ENCODE measurements around the gene KLF3.

KLF3 gene

GRCh38 chr4:38691251-38692008 lies 27.4 kb downstream of the KLF3 start:
- Histone ChIP-seq H3K4me2 (ENCODE audit: low read length) (peak overlapping the region; percentile 25), H3K4me3 (ENCODE audit: low read length) (no peak overlapping the region), H3K36me3 (ENCODE audit: insufficient read depth, low read length) (peaks cover 68% of the 10 kb centered on the region), H3K4me1 (ENCODE audit: control insufficient read depth, insufficient read depth, low read length) (peaks cover 32% of the 10 kb centered on the region), H3K9ac (ENCODE audit: low read depth, low read length) (peak overlapping the region; percentile 33), H3K9me3 (replicated peaks; ENCODE audit: low read length) (no peaks in the 10 kb centered on the region), H3K27me3 (ENCODE audit: control insufficient read depth, insufficient read depth, low read length) (no peaks in the 10 kb centered on the region)

GRCh38 chr4:38692421-38692820 lies 28.4 kb downstream of the KLF3 start:
- Histone ChIP-seq H3K27me3 (ENCODE audit: control insufficient read depth, insufficient read depth, low read length) (no peaks in the 10 kb centered on the region), H3K9ac (ENCODE audit: low read depth, low read length) (no peak overlapping the region), H3K4me1 (ENCODE audit: control insufficient read depth, insufficient read depth, low read length) (peaks cover 28% of the 10 kb centered on the region), H3K9me3 (replicated peaks; ENCODE audit: low read length) (no peaks in the 10 kb centered on the region), H3K36me3 (ENCODE audit: insufficient read depth, low read length) (peaks cover 76% of the 10 kb centered on the region), H3K4me2 (ENCODE audit: low read length) (no peak overlapping the region), H3K4me3 (ENCODE audit: low read length) (no peak overlapping the region)

- peaks cover 25% of the 10 kb centered on the region for H3K4me1 ChIP-seq (ENCODE audit: control insufficient read depth, insufficient read depth, low read length)
- peaks cover 83% of the 10 kb centered on the region for H3K36me3 ChIP-seq (ENCODE audit: insufficient read depth, low read length)
- no peak overlapping the region for H3K9ac ChIP-seq (ENCODE audit: low read depth, low read length)
- H3K9me3 ChIP-seq (replicated peaks; ENCODE audit: low read length) = no peaks in the 10 kb centered on the region
- H3K4me2 ChIP-seq (ENCODE audit: low read length) = no peak overlapping the region
- no peaks in the 10 kb centered on the region for H3K27me3 ChIP-seq (ENCODE audit: control insufficient read depth, insufficient read depth, low read length)
- H3K4me3 ChIP-seq (ENCODE audit: low read length) = no peak overlapping the region
Measured at GRCh38 chr4:38693569-38693968, 29.6 kb downstream of the KLF3 start.

GRCh38 chr4:38694330-38694729 lies 30.3 kb downstream of the KLF3 start:
- H3K36me3 ChIP-seq (ENCODE audit: insufficient read depth, low read length) = peaks cover 80% of the 10 kb centered on the region
- no peak overlapping the region for H3K4me3 ChIP-seq (ENCODE audit: low read length)
- no peak overlapping the region for H3K4me2 ChIP-seq (ENCODE audit: low read length)

GRCh38 chr4:38695809-38696208 lies 31.8 kb downstream of the KLF3 start:
- Histone ChIP-seq H3K4me1 (ENCODE audit: control insufficient read depth, insufficient read depth, low read length) (peaks cover 15% of the 10 kb centered on the region), H3K9me3 (replicated peaks; ENCODE audit: low read length) (no peaks in the 10 kb centered on the region), H3K4me2 (ENCODE audit: low read length) (no peak overlapping the region), H3K9ac (ENCODE audit: low read depth, low read length) (no peak overlapping the region), H3K36me3 (ENCODE audit: insufficient read depth, low read length) (peaks cover 65% of the 10 kb centered on the region), H3K4me3 (ENCODE audit: low read length) (no peak overlapping the region), H3K27me3 (ENCODE audit: control insufficient read depth, insufficient read depth, low read length) (no peaks in the 10 kb centered on the region)

More at GRCh38 chr4:38694330-38694729, 30.3 kb downstream of the KLF3 start:
- Histone ChIP-seq H3K9me3 (replicated peaks; ENCODE audit: low read length) (no peaks in the 10 kb centered on the region), H3K4me1 (ENCODE audit: control insufficient read depth, insufficient read depth, low read length) (peaks cover 22% of the 10 kb centered on the region), H3K27me3 (ENCODE audit: control insufficient read depth, insufficient read depth, low read length) (no peaks in the 10 kb centered on the region), H3K9ac (ENCODE audit: low read depth, low read length) (no peak overlapping the region)

GRCh38 chr4:38696697-38697096 lies 32.7 kb downstream of the KLF3 start:
- Histone ChIP-seq H3K27me3 (ENCODE audit: control insufficient read depth, insufficient read depth, low read length) (no peaks in the 10 kb centered on the region), H3K9ac (ENCODE audit: low read depth, low read length) (no peak overlapping the region), H3K4me2 (ENCODE audit: low read length) (no peak overlapping the region), H3K4me3 (ENCODE audit: low read length) (no peak overlapping the region), H3K36me3 (ENCODE audit: insufficient read depth, low read length) (peaks cover 59% of the 10 kb centered on the region), H3K9me3 (replicated peaks; ENCODE audit: low read length) (no peaks in the 10 kb centered on the region), H3K4me1 (ENCODE audit: control insufficient read depth, insufficient read depth, low read length) (peaks cover 8% of the 10 kb centered on the region)

- no peaks in the 10 kb centered on the region for H3K9me3 ChIP-seq (replicated peaks; ENCODE audit: low read length)
- H3K27me3 ChIP-seq (ENCODE audit: control insufficient read depth, insufficient read depth, low read length) = no peaks in the 10 kb centered on the region
- H3K36me3 ChIP-seq (ENCODE audit: insufficient read depth, low read length) = peaks cover 50% of the 10 kb centered on the region
- H3K9ac ChIP-seq (ENCODE audit: low read depth, low read length) = no peak overlapping the region
- no peak overlapping the region for H3K4me2 ChIP-seq (ENCODE audit: low read length)
- no peaks in the 10 kb centered on the region for H3K4me1 ChIP-seq (ENCODE audit: control insufficient read depth, insufficient read depth, low read length)
- no peak overlapping the region for H3K4me3 ChIP-seq (ENCODE audit: low read length)
Measured at GRCh38 chr4:38698176-38698575, 34.2 kb downstream of the KLF3 start.

- Histone ChIP-seq H3K9ac (ENCODE audit: low read depth, low read length) (no peak overlapping the region), H3K36me3 (ENCODE audit: insufficient read depth, low read length) (peaks cover 46% of the 10 kb centered on the region)
Measured at GRCh38 chr4:38699112-38699511, 35.1 kb downstream of the KLF3 start.

GRCh38 chr4:38703635-38704034 lies 39.6 kb downstream of the KLF3 start:
- Histone ChIP-seq H3K4me1 (ENCODE audit: control insufficient read depth, insufficient read depth, low read length) (no peaks in the 10 kb centered on the region), H3K9me3 (replicated peaks; ENCODE audit: low read length) (no peaks in the 10 kb centered on the region), H3K9ac (ENCODE audit: low read depth, low read length) (no peak overlapping the region), H3K4me3 (ENCODE audit: low read length) (no peak overlapping the region), H3K36me3 (ENCODE audit: insufficient read depth, low read length) (peaks cover 4% of the 10 kb centered on the region), H3K4me2 (ENCODE audit: low read length) (no peak overlapping the region), H3K27me3 (ENCODE audit: control insufficient read depth, insufficient read depth, low read length) (no peaks in the 10 kb centered on the region)

More at GRCh38 chr4:38699112-38699511, 35.1 kb downstream of the KLF3 start:
- Histone ChIP-seq H3K4me3 (ENCODE audit: low read length) (no peak overlapping the region), H3K4me1 (ENCODE audit: control insufficient read depth, insufficient read depth, low read length) (no peaks in the 10 kb centered on the region), H3K27me3 (ENCODE audit: control insufficient read depth, insufficient read depth, low read length) (no peaks in the 10 kb centered on the region), H3K4me2 (ENCODE audit: low read length) (no peak overlapping the region), H3K9me3 (replicated peaks; ENCODE audit: low read length) (no peaks in the 10 kb centered on the region)

GRCh38 chr4:38704622-38705154 lies 40.7 kb downstream of the KLF3 start:
- no peaks in the 10 kb centered on the region for H3K4me1 ChIP-seq (ENCODE audit: control insufficient read depth, insufficient read depth, low read length)

GRCh38 chr4:38706301-38706700 lies 42.3 kb downstream of the KLF3 start:
- Histone ChIP-seq H3K4me2 (ENCODE audit: low read length) (no peak overlapping the region), H3K27me3 (ENCODE audit: control insufficient read depth, insufficient read depth, low read length) (no peaks in the 10 kb centered on the region), H3K4me3 (ENCODE audit: low read length) (no peak overlapping the region), H3K9me3 (replicated peaks; ENCODE audit: low read length) (no peaks in the 10 kb centered on the region), H3K4me1 (ENCODE audit: control insufficient read depth, insufficient read depth, low read length) (no peaks in the 10 kb centered on the region), H3K36me3 (ENCODE audit: insufficient read depth, low read length) (no peaks in the 10 kb centered on the region), H3K9ac (ENCODE audit: low read depth, low read length) (no peak overlapping the region)

More at GRCh38 chr4:38704622-38705154, 40.7 kb downstream of the KLF3 start:
- Histone ChIP-seq H3K9ac (ENCODE audit: low read depth, low read length) (no peak overlapping the region), H3K4me2 (ENCODE audit: low read length) (no peak overlapping the region), H3K4me3 (ENCODE audit: low read length) (no peak overlapping the region), H3K36me3 (ENCODE audit: insufficient read depth, low read length) (no peaks in the 10 kb centered on the region), H3K27me3 (ENCODE audit: control insufficient read depth, insufficient read depth, low read length) (no peaks in the 10 kb centered on the region), H3K9me3 (replicated peaks; ENCODE audit: low read length) (no peaks in the 10 kb centered on the region)

GRCh38 chr4:38710053-38710452 lies 46.1 kb downstream of the KLF3 start:
- H3K4me1 ChIP-seq (ENCODE audit: control insufficient read depth, insufficient read depth, low read length) = no peaks in the 10 kb centered on the region
- no peaks in the 10 kb centered on the region for H3K27me3 ChIP-seq (ENCODE audit: control insufficient read depth, insufficient read depth, low read length)
- no peak overlapping the region for H3K9ac ChIP-seq (ENCODE audit: low read depth, low read length)
- H3K36me3 ChIP-seq (ENCODE audit: insufficient read depth, low read length) = no peaks in the 10 kb centered on the region
- H3K4me2 ChIP-seq (ENCODE audit: low read length) = no peak overlapping the region
- H3K4me3 ChIP-seq (ENCODE audit: low read length) = no peak overlapping the region
- H3K9me3 ChIP-seq (replicated peaks; ENCODE audit: low read length) = no peaks in the 10 kb centered on the region

Measured in skeletal muscle satellite cell (primary cell).